Transverse colon (tissue), 4 donors: ENCODE results near the gene CCL23. TPM values are rescaled to one million over a fixed set of nuclear protein-coding genes. Genes with fewer than 3 reads are reported as not detected.

Source experiments
- DNase-seq: peaks from one replicate; pipeline ENCODE4 v3.0.0-alpha.2; 2019
- H3K27ac ChIP-seq, 4 donors: fragments of 200-600 bp; sonication (generic); 2 replicates each; pipeline ENCODE4 v1.5.1; 2016 to 2018; ENCODE audit warnings: inconsistent platforms in 4 of 4
- H3K27me3 ChIP-seq: fragments of 200-600 bp; sonication (generic); 2 replicates; pipeline ENCODE4 v1.5.1; 2017; ENCODE audit warnings: inconsistent platforms
- H3K36me3 ChIP-seq, 4 donors: fragments of 200-600 bp; sonication (generic); 2 replicates each; pipeline ENCODE4 v1.5.1; 2017 to 2019; ENCODE audit warnings: inconsistent platforms in 4 of 4
- H3K4me1 ChIP-seq, 4 donors: fragments of 200-600 bp; sonication (generic); 2 replicates each; pipeline ENCODE4 v1.5.1; 2017 to 2020; ENCODE audit warnings: inconsistent platforms in 4 of 4
- H3K4me3 ChIP-seq, 4 donors: fragments of 200-600 bp; sonication (generic); 1 replicate in 1 of 4; 2 replicates in 3 of 4; pipeline versions ENCODE4 v1.5.1 to v1.6.1; 2017 to 2019; ENCODE audit warnings: inconsistent platforms in 4 of 4
- H3K9me3 ChIP-seq, 2 donors: fragments of 200-600 bp; sonication (generic); 2 replicates each; pipeline ENCODE4 v1.5.1; 2017 to 2019; ENCODE audit warnings: inconsistent platforms in 2 of 2
- EP300 ChIP-seq: sonication (generic); formaldehyde crosslinking; IDR thresholded peaks from one replicate; pipeline ENCODE4 v1.6.1; 2017; ENCODE audit warnings: antibody characterized with exemption, low read depth
- POLR2A ChIP-seq: fragments of 450-650 bp; IDR thresholded peaks from one replicate; pipeline ENCODE4 v1.6.1; 2016; ENCODE audit warnings: antibody characterized with exemption, mild to moderate bottlenecking, moderate library complexity
- POLR2AphosphoS5 ChIP-seq, 3 donors: sonication (generic); formaldehyde crosslinking; IDR thresholded peaks; one replicate each; pipeline ENCODE4 v1.6.1; 2016; ENCODE audit warnings: antibody characterized with exemption in 3 of 3
- WGBS, 2 donors: methylation state at CpG; one replicate each; pipeline ENCODE4 v1.1.5; 2018; ENCODE audit warnings: low coverage in 1 of 2; 5-methylcytosine and 5-hydroxymethylcytosine counted together
- in situ Hi-C, 4 donors: fragments of 200-750 bp; cut with MboI; loops; one replicate each; pipeline versions ENCODE4 v1.15.0 to v1.15.1; 2017; ENCODE audit warnings: low sequenced_read_pairs in 3 of 4, low pct_ligation_motif_present in 1 of 4, low pct_unique_long_range_greater_than_20kb in 1 of 4
- intact Hi-C: fragments of 100-400 bp; cut with DNase I; formaldehyde crosslinking; loops from one replicate; pipeline ENCODE4 v1.15.1; 2023; ENCODE audit warnings: low total_unique reads
- total RNA-seq, 4 donors: library from RNA; depleted of rRNA; stranded (reverse); fragments of >200 nt; gene quantifications; one replicate each; pipeline ENCODE4 v1.1.0, GENCODE V29; 2016
- TF ChIP-seq, protein P1 (sequence below), 5 experiments: fragments of 200-600 bp in 3 of 5; fragments of 450-650 bp in 2 of 5; sonication (generic) in 3 of 5; IDR thresholded peaks; 1 replicate in 2 of 5; 2 replicates in 3 of 5; pipeline ENCODE4 v1.5.1; 2016 to 2017; ENCODE audit warnings: antibody characterized with exemption in 5 of 5, inconsistent platforms in 3 of 5, mild to moderate bottlenecking in 2 of 5, moderate library complexity in 1 of 5

The CCL23 gene
- total RNA-seq, 4 donors from 2014 or later: 9.1 TPM; not detected in 3

DNA sequence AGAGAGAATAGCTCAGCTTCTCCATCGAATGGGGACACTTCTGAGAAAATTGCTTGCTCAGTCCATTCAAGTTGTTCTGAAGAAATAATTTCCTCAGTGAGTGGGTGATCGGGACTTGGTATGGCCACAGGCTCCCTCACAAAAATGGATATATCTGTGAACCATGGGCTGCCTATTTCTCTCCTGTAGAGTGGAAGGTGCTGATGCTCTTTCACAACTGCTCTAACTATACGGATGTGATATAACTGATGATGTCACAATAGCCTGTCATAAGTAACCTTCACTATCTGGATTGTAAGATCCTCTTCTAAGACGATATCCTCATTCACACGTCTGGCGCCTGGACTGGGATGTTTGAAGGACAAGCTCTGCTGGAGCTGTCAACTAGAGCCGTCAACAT is 41.6 kb upstream of the CCL23 start:
- in situ Hi-C loops (no loop called here), intact Hi-C loops (no loop called here)
- no peak overlapping the region for H3K4me3 ChIP-seq
- no peak for TF ChIP-seq EP300
- TF ChIP-seq, protein P1, sequence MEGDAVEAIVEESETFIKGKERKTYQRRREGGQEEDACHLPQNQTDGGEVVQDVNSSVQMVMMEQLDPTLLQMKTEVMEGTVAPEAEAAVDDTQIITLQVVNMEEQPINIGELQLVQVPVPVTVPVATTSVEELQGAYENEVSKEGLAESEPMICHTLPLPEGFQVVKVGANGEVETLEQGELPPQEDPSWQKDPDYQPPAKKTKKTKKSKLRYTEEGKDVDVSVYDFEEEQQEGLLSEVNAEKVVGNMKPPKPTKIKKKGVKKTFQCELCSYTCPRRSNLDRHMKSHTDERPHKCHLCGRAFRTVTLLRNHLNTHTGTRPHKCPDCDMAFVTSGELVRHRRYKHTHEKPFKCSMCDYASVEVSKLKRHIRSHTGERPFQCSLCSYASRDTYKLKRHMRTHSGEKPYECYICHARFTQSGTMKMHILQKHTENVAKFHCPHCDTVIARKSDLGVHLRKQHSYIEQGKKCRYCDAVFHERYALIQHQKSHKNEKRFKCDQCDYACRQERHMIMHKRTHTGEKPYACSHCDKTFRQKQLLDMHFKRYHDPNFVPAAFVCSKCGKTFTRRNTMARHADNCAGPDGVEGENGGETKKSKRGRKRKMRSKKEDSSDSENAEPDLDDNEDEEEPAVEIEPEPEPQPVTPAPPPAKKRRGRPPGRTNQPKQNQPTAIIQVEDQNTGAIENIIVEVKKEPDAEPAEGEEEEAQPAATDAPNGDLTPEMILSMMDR (IDR thresholded peaks at IDR 0.05): no peak
- TF ChIP-seq POLR2AphosphoS5 (IDR thresholded peaks at IDR 0.05): no peak
- no peak for TF ChIP-seq POLR2A
- H3K9me3 ChIP-seq: no peaks in the 10 kb centered on the region
- no peak overlapping the region for H3K27ac ChIP-seq
- 80 to 91% methylated on average over 3 to 7 of the region's 7 CpGs for WGBS, 2 donors
- no peak for DNase-seq
- H3K27me3 ChIP-seq: no peaks in the 10 kb centered on the region
- no peaks in the 10 kb centered on the region for H3K4me1 ChIP-seq
- no peaks in the 10 kb centered on the region for H3K36me3 ChIP-seq

DNA sequence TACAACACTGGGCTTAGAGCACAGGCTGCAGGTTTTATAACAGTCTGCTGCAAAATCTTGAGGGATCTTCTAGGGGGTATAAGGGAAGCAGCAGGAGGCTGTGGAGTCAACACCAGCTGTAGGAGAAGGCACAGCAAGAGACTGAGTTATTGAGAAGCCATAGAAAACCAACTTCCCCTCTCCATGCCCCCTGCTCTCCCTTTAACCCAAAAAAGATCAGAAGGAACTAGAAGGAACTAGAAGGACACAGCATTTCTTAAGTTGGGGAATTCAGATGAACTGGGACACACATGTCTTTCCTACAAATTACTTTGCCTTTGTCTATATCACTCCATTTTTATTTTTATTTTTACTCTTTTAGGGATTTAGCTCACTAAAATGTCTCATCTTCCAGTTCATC is 40.1 kb upstream of the CCL23 start:
- TF ChIP-seq, protein P1 (IDR thresholded peaks at IDR 0.05): no peak
- TF ChIP-seq POLR2AphosphoS5 (IDR thresholded peaks at IDR 0.05): no peak
- no peak for TF ChIP-seq EP300
- TF ChIP-seq POLR2A: no peak
- no peak for DNase-seq
- Histone ChIP-seq H3K27me3 (no peaks in the 10 kb centered on the region), H3K27ac (no peak overlapping the region), H3K9me3 (no peaks in the 10 kb centered on the region), H3K4me1 (no peaks in the 10 kb centered on the region), H3K4me3 (no peak overlapping the region), H3K36me3 (no peaks in the 10 kb centered on the region)
- in situ Hi-C loops: no loop called here
- intact Hi-C loops: no loop called here

DNA sequence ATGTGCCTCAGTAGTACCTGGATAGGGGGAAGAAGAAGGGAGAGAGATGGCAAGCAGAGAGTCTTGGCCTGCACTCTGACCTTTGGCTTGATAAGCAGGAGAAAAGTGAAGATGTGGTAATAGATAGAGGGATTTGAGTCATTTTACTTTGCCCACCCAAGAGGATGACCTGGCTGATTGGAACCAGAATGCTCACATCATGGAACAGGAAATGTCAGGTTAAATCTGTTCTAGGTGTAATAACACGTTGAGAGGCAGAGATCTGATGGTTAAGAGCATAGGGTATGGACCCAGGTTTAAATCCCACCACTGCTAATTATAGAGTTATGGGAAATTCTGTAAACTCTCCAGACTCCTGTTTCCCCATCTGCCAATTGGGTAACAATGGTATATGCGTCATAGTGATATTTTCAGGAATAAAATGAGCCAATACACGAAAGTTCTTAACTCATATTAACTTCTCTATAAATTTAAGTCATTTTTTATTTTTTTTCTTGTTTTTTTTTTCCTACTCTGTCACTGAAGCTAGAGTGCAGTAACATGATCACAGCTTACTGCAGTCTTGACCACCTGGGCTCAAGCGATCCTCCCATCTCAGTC is 38.2 kb upstream of the CCL23 start:
- Histone ChIP-seq H3K27me3 (no peaks in the 10 kb centered on the region), H3K4me3 (no peak overlapping the region), H3K9me3 (peaks cover 6 to 7% of the 10 kb centered on the region in 2 donors), H3K27ac (no peak overlapping the region), H3K4me1 (no peaks in the 10 kb centered on the region), H3K36me3 (no peaks in the 10 kb centered on the region)
- no peak for DNase-seq
- intact Hi-C loops: no loop called here
- TF ChIP-seq POLR2A (no peak), EP300 (no peak), POLR2AphosphoS5 (IDR thresholded peaks at IDR 0.05) (no peak)
- TF ChIP-seq, protein P1 (IDR thresholded peaks at IDR 0.05): no peak
- in situ Hi-C loops: no loop called here
- 77 to 81% methylated on average over 3 to 4 of the region's 4 CpGs for WGBS, 2 donors

DNA sequence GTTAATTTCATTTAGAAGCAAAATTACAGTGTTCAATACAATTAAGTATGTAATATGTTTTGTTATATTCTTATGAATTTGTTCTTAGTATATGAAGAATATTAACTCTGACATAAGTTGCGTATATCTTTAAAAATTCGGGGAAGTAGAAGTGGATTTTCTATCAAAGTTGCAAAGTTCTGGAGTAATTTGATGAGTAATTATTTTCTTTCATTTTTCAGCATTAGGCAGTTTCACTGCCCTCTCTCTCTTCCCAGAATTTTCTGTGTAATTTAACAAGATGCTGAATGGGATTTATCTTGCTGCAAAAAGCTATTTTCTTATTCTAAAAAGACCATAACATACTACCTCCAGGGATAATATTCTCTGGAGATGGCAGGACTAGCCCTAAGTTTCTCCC is 37.4 kb upstream of the CCL23 start:
- DNase-seq: no peak
- no peak overlapping the region for H3K4me3 ChIP-seq
- no peak overlapping the region for H3K27ac ChIP-seq
- WGBS, 2 donors: 81 to 87% methylated on average over 2 of the region's 2 CpGs
- intact Hi-C loops: no loop called here
- TF ChIP-seq POLR2A (no peak), POLR2AphosphoS5 (IDR thresholded peaks at IDR 0.05) (no peak), EP300 (no peak)
- TF ChIP-seq, protein P1 (IDR thresholded peaks at IDR 0.05): no peak
- H3K27me3 ChIP-seq: no peaks in the 10 kb centered on the region
- in situ Hi-C loops: no loop called here
- peaks cover 6 to 7% of the 10 kb centered on the region in 2 donors for H3K9me3 ChIP-seq
- no peaks in the 10 kb centered on the region for H3K4me1 ChIP-seq
- H3K36me3 ChIP-seq: no peaks in the 10 kb centered on the region
